H7 (cell line): ENCODE results near the gene STAT4. TPM values are rescaled to one million over a fixed set of nuclear protein-coding genes. Genes with fewer than 3 reads are reported as not detected.

Experiments
- DNase-seq: peaks from one replicate; pipeline ENCODE4 v3.0.0; 2012
- H3K27me3 ChIP-seq: 2 replicates; pipeline ENCODE4 v1.6.0; 2011; ENCODE audit warnings: mild to moderate bottlenecking, low read length; ENCODE audit not compliant: control insufficient read depth, insufficient read depth
- H3K36me3 ChIP-seq: replicated peaks from 2 replicates; pipeline ENCODE4 v1.5.1; 2011; ENCODE audit warnings: low read length; ENCODE audit not compliant: control insufficient read depth, insufficient read depth
- H3K4me3 ChIP-seq: 2 replicates; pipeline ENCODE4 v1.5.1; 2011; ENCODE audit warnings: low read depth, mild to moderate bottlenecking, control low read depth, low read length, moderate library complexity; ENCODE audit not compliant: insufficient read depth
- total RNA-seq: library from RNA; depleted of rRNA; stranded (reverse); fragments of >200 nt; shearing (Covaris generic); gene quantifications from 2 replicates; pipeline ENCODE4 v1.2.3, GENCODE V29; 2014; rRNA removed

Gene STAT4
- 0.41 and 1.5 TPM in 2 replicates for total RNA-seq

- Histone ChIP-seq H3K36me3 (no peaks in the 10 kb centered on the region), H3K4me3 (peak within 1 kb of the TSS; percentile 49), H3K27me3 (peaks cover 10% of the 10 kb centered on the region)
- DNase-seq, result peak; percentile 56
These were observed at the start of gene STAT4 for GRCh38 chr2:191150600-191151330. Gene STAT4 (minus strand): TSS chr2:191150994. CDS start chr2:191148203, 2,791 bp downstream.

GRCh38 chr2:191199929-191200512, 49.2 kb upstream of the STAT4 start:
- Histone ChIP-seq H3K4me3 (no peak overlapping the region), H3K27me3 (no peaks in the 10 kb centered on the region), H3K36me3 (no peaks in the 10 kb centered on the region)
- no peak for DNase-seq

GRCh38 chr2:191198271-191198670, 47.5 kb upstream of the STAT4 start:
- H3K27me3 ChIP-seq, result no peaks in the 10 kb centered on the region

GRCh38 chr2:191197096-191197495, 46.3 kb upstream of the STAT4 start:
- Histone ChIP-seq H3K36me3 (no peaks in the 10 kb centered on the region), H3K4me3 (no peak overlapping the region), H3K27me3 (no peaks in the 10 kb centered on the region)
- no peak for DNase-seq

More at GRCh38 chr2:191198271-191198670, 47.5 kb upstream of the STAT4 start:
- Histone ChIP-seq H3K36me3 (no peaks in the 10 kb centered on the region), H3K4me3 (no peak overlapping the region)
- DNase-seq, result no peak

- Histone ChIP-seq H3K27me3 (no peaks in the 10 kb centered on the region), H3K4me3 (no peak overlapping the region), H3K36me3 (no peaks in the 10 kb centered on the region)
- DNase-seq, result no peak
These were observed 44.2 kb upstream of the STAT4 start for GRCh38 chr2:191195021-191195420.

GRCh38 chr2:191190861-191191552, 40.2 kb upstream of the STAT4 start:
- H3K36me3 ChIP-seq, result no peaks in the 10 kb centered on the region
- no peak for DNase-seq
- H3K4me3 ChIP-seq, result no peak overlapping the region
- no peaks in the 10 kb centered on the region for H3K27me3 ChIP-seq

GRCh38 chr2:191190435-191190834, 39.6 kb upstream of the STAT4 start:
- Histone ChIP-seq H3K4me3 (no peak overlapping the region), H3K36me3 (no peaks in the 10 kb centered on the region), H3K27me3 (no peaks in the 10 kb centered on the region)
- DNase-seq, result no peak

GRCh38 chr2:191189112-191189635, 38.4 kb upstream of the STAT4 start:
- no peak for DNase-seq
- H3K36me3 ChIP-seq, result no peaks in the 10 kb centered on the region
- no peak overlapping the region for H3K4me3 ChIP-seq
- no peaks in the 10 kb centered on the region for H3K27me3 ChIP-seq

GRCh38 chr2:191188550-191189093, 37.8 kb upstream of the STAT4 start:
- Histone ChIP-seq H3K4me3 (no peak overlapping the region), H3K36me3 (no peaks in the 10 kb centered on the region), H3K27me3 (no peaks in the 10 kb centered on the region)
- DNase-seq, result no peak

- H3K36me3 ChIP-seq, result no peaks in the 10 kb centered on the region
- H3K4me3 ChIP-seq, result no peak overlapping the region
- no peak for DNase-seq
- no peaks in the 10 kb centered on the region for H3K27me3 ChIP-seq
These were observed 36.5 kb upstream of the STAT4 start for GRCh38 chr2:191187105-191187829.

GRCh38 chr2:191184457-191184856, 33.7 kb upstream of the STAT4 start:
- Histone ChIP-seq H3K4me3 (no peak overlapping the region), H3K27me3 (no peaks in the 10 kb centered on the region), H3K36me3 (no peaks in the 10 kb centered on the region)
- no peak for DNase-seq

- DNase-seq, result no peak
- H3K4me3 ChIP-seq, result no peak overlapping the region
- no peaks in the 10 kb centered on the region for H3K36me3 ChIP-seq
- no peaks in the 10 kb centered on the region for H3K27me3 ChIP-seq
These were observed 32.7 kb upstream of the STAT4 start for GRCh38 chr2:191183516-191183915.

- DNase-seq, result no peak
- no peak overlapping the region for H3K4me3 ChIP-seq
- no peaks in the 10 kb centered on the region for H3K36me3 ChIP-seq
These were observed 32.3 kb upstream of the STAT4 start for GRCh38 chr2:191183081-191183480.

GRCh38 chr2:191180713-191181112, 29.9 kb upstream of the STAT4 start:
- no peak for DNase-seq
- no peaks in the 10 kb centered on the region for H3K27me3 ChIP-seq
- no peaks in the 10 kb centered on the region for H3K36me3 ChIP-seq
- H3K4me3 ChIP-seq, result no peak overlapping the region

More at GRCh38 chr2:191183081-191183480, 32.3 kb upstream of the STAT4 start:
- no peaks in the 10 kb centered on the region for H3K27me3 ChIP-seq
